ENCODE data around the gene PPFIA2. TPM values are rescaled to one million over a fixed set of nuclear protein-coding genes. Genes with fewer than 3 reads are reported as not detected.

Gene PPFIA2
- total RNA-seq, 1 donor from 2014 or later: 0.26 TPM

- H3K27me3 ChIP-seq (ENCODE audit: control insufficient read depth, insufficient read depth, low read length): no peaks in the 10 kb centered on the region
- FAIRE-seq (no peak), DNase-seq (ENCODE audit: low read depth) (peak; percentile 50)
- TF ChIP-seq CTCF (IDR thresholded peaks at IDR 0.05; ENCODE audit: insufficient read depth, low read length, severe bottlenecking): no peak
- no peak overlapping the region for H3K4me3 ChIP-seq (ENCODE audit: low read depth, low read length)
- no peaks in the 10 kb centered on the region for H3K36me3 ChIP-seq (ENCODE audit: control insufficient read depth, insufficient read depth, low read length)
Measured at GRCh38 chr12:81705586-81705985, 53.6 kb downstream of the PPFIA2 start.

GRCh38 chr12:81699551-81699950 is 59.6 kb downstream of the PPFIA2 start:
- no peaks in the 10 kb centered on the region for H3K27me3 ChIP-seq (ENCODE audit: control insufficient read depth, insufficient read depth, low read length)
- H3K4me3 ChIP-seq (ENCODE audit: low read depth, low read length): no peak overlapping the region
- H3K36me3 ChIP-seq (ENCODE audit: control insufficient read depth, insufficient read depth, low read length): no peaks in the 10 kb centered on the region
- FAIRE-seq (no peak), DNase-seq (ENCODE audit: low read depth) (peak; percentile 17)
- TF ChIP-seq CTCF (IDR thresholded peaks at IDR 0.05; ENCODE audit: insufficient read depth, low read length, severe bottlenecking): no peak

- H3K36me3 ChIP-seq (ENCODE audit: control insufficient read depth, insufficient read depth, low read length): no peaks in the 10 kb centered on the region
- TF ChIP-seq CTCF (IDR thresholded peaks at IDR 0.05; ENCODE audit: insufficient read depth, low read length, severe bottlenecking): no peak
- FAIRE-seq: no peak
- H3K4me3 ChIP-seq (ENCODE audit: low read depth, low read length): no peak overlapping the region
- DNase-seq (ENCODE audit: low read depth): peak; percentile 66
- H3K27me3 ChIP-seq (ENCODE audit: control insufficient read depth, insufficient read depth, low read length): no peaks in the 10 kb centered on the region
Measured at GRCh38 chr12:81692008-81692407, 67.1 kb downstream of the PPFIA2 start.

GRCh38 chr12:81683881-81684280 is 75.3 kb downstream of the PPFIA2 start:
- no peak for FAIRE-seq
- Histone ChIP-seq H3K27me3 (ENCODE audit: control insufficient read depth, insufficient read depth, low read length) (no peaks in the 10 kb centered on the region), H3K36me3 (ENCODE audit: control insufficient read depth, insufficient read depth, low read length) (no peaks in the 10 kb centered on the region), H3K4me3 (ENCODE audit: low read depth, low read length) (no peak overlapping the region)
- DNase-seq (ENCODE audit: low read depth): no peak
- no peak for TF ChIP-seq CTCF (IDR thresholded peaks at IDR 0.05; ENCODE audit: insufficient read depth, low read length, severe bottlenecking)

- no peak for TF ChIP-seq CTCF (IDR thresholded peaks at IDR 0.05; ENCODE audit: insufficient read depth, low read length, severe bottlenecking)
- no peak for DNase-seq (ENCODE audit: low read depth)
- no peaks in the 10 kb centered on the region for H3K36me3 ChIP-seq (ENCODE audit: control insufficient read depth, insufficient read depth, low read length)
- FAIRE-seq: no peak
- no peak overlapping the region for H3K4me3 ChIP-seq (ENCODE audit: low read depth, low read length)
- H3K27me3 ChIP-seq (ENCODE audit: control insufficient read depth, insufficient read depth, low read length): no peaks in the 10 kb centered on the region
Measured at GRCh38 chr12:81679614-81680013, 79.5 kb downstream of the PPFIA2 start.

- FAIRE-seq: no peak
- Histone ChIP-seq H3K27me3 (ENCODE audit: control insufficient read depth, insufficient read depth, low read length) (no peaks in the 10 kb centered on the region), H3K4me3 (ENCODE audit: low read depth, low read length) (no peak overlapping the region), H3K36me3 (ENCODE audit: control insufficient read depth, insufficient read depth, low read length) (no peaks in the 10 kb centered on the region)
- DNase-seq (ENCODE audit: low read depth): no peak
- no peak for TF ChIP-seq CTCF (IDR thresholded peaks at IDR 0.05; ENCODE audit: insufficient read depth, low read length, severe bottlenecking)
Measured at GRCh38 chr12:81670759-81671158, 88.4 kb downstream of the PPFIA2 start.
